Measurements from ENCODE around the gene BMP7. TPM values are rescaled to one million over a fixed set of nuclear protein-coding genes. Genes with fewer than 3 reads are reported as not detected.

BMP7 gene
- total and polyA plus RNA-seq, 2 of the 13 experiments (the other 11 are each of a cell fraction or from before 2014, with no cell fraction given), result not detected

DNA sequence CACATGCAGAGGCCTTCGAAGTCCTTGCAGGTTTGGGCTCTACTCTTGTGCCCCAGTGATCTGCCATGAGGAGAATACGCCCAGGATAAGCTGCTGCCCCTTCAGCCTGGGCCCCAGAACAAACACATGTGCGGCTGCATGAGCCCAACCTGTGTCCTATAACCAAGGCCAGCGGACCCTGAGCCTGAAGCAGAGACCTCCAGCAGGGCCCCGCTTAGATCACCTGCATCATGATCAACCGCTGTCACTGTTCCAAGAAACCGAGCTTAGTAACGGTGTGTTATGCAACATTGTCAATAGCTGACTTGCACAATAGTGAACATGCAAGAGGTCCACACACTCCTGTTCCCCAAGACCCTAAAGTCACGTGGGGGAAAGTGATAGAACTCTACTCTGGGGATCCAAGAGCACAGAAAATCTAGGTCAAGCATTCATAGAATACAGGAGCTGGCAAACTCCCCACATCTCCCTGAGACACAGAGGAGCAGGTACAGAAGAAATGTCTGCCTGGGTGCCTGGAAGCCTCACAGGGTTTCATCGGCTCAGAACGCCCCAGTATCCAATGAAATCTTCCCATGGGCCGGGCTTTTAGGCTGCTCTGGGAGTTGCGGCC, 136.2 kb downstream of the BMP7 start (continued):
- peak; percentile 96 for TF ChIP-seq HNF1B (CRISPR knock-in tag; IDR thresholded peaks at IDR 0.05)
- peak; percentile 84 for TF ChIP-seq NCOA2 (CRISPR knock-in tag; IDR thresholded peaks at IDR 0.05)
- no peak for TF ChIP-seq NCOA1 (CRISPR knock-in tag; IDR thresholded peaks at IDR 0.05)
- no peak for TF ChIP-seq FOXK2 (IDR thresholded peaks at IDR 0.05)
- TF ChIP-seq CEBPZ (IDR thresholded peaks at IDR 0.05; ENCODE audit: low read length), result no peak
- peak; percentile 85; the same call in 1 of the 2 replicates for TF ChIP-seq ZNF124 (CRISPR knock-in tag; IDR thresholded peaks at IDR 0.05)
- TF ChIP-seq, protein P1, sequence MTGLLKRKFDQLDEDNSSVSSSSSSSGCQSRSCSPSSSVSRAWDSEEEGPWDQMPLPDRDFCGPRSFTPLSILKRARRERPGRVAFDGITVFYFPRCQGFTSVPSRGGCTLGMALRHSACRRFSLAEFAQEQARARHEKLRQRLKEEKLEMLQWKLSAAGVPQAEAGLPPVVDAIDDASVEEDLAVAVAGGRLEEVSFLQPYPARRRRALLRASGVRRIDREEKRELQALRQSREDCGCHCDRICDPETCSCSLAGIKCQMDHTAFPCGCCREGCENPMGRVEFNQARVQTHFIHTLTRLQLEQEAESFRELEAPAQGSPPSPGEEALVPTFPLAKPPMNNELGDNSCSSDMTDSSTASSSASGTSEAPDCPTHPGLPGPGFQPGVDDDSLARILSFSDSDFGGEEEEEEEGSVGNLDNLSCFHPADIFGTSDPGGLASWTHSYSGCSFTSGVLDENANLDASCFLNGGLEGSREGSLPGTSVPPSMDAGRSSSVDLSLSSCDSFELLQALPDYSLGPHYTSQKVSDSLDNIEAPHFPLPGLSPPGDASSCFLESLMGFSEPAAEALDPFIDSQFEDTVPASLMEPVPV (CRISPR knock-in tag; IDR thresholded peaks at IDR 0.05), result no peak
- peak; percentile 81 for TF ChIP-seq MAX (IDR thresholded peaks at IDR 0.05)
- peak; percentile 64 for TF ChIP-seq TCF7 (IDR thresholded peaks at IDR 0.05; ENCODE audit: low read depth)
- TF ChIP-seq ZNF414 (CRISPR knock-in tag; IDR thresholded peaks at IDR 0.05), result peak; percentile 37; the same call in 1 of the 2 replicates
- peak; percentile 84 for TF ChIP-seq ZMYM4 (CRISPR knock-in tag; IDR thresholded peaks at IDR 0.05)
- peak; percentile 82; the same call in 1 of the 2 replicates for TF ChIP-seq TP53 (CRISPR knock-in tag; conservative IDR thresholded peaks at IDR 0.05)
- TF ChIP-seq NFYC (CRISPR knock-in tag; IDR thresholded peaks at IDR 0.05), result peak; percentile 30; the same call in 1 of the 2 replicates
- peak; percentile 90 for TF ChIP-seq HDAC2 (CRISPR knock-in tag; IDR thresholded peaks at IDR 0.05)
- no peak for TF ChIP-seq DRAP1 (CRISPR knock-in tag; IDR thresholded peaks at IDR 0.05)
- TF ChIP-seq FOXA1 (IDR thresholded peaks at IDR 0.05), result no peak
- TF ChIP-seq FOXA1 (CRISPR knock-in tag; IDR thresholded peaks at IDR 0.05), result peak; percentile 99
- TF ChIP-seq CENPX (CRISPR knock-in tag; IDR thresholded peaks at IDR 0.05), result no peak
- no peak for TF ChIP-seq IRF1 (CRISPR knock-in tag; IDR thresholded peaks at IDR 0.05; ENCODE audit: low read depth)
- TF ChIP-seq ZNF737 (CRISPR knock-in tag; IDR thresholded peaks at IDR 0.05; ENCODE audit: borderline replicate concordance), result no peak; the same call in 1 of the 2 replicates
- TF ChIP-seq, protein P2, sequence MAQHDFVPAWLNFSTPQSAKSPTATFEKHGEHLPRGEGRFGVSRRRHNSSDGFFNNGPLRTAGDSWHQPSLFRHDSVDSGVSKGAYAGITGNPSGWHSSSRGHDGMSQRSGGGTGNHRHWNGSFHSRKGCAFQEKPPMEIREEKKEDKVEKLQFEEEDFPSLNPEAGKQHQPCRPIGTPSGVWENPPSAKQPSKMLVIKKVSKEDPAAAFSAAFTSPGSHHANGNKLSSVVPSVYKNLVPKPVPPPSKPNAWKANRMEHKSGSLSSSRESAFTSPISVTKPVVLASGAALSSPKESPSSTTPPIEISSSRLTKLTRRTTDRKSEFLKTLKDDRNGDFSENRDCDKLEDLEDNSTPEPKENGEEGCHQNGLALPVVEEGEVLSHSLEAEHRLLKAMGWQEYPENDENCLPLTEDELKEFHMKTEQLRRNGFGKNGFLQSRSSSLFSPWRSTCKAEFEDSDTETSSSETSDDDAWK (CRISPR knock-in tag; IDR thresholded peaks at IDR 0.05), result no peak
